Ishikawa (cell line): ENCODE measurements around the gene GSTP1.

ENCODE experiments used
- CREB1 ChIP-seq: IDR thresholded peaks from 2 replicates; pipeline ENCODE4 v1.6.1; 2012; ENCODE audit warnings: low read depth
- EGR1 ChIP-seq: IDR thresholded peaks from 2 replicates; pipeline ENCODE4 v1.6.1; 2012
- EP300 ChIP-seq: IDR thresholded peaks from 2 replicates; pipeline ENCODE4 v1.6.1; 2012; ENCODE audit warnings: borderline replicate concordance
- FOXM1 ChIP-seq: IDR thresholded peaks from 2 replicates; pipeline ENCODE4 v1.6.1; 2012; ENCODE audit warnings: low read depth, borderline replicate concordance
- TAF1 ChIP-seq: IDR thresholded peaks from 2 replicates; pipeline ENCODE4 v1.6.1; 2012; ENCODE audit warnings: low read depth, mild to moderate bottlenecking
- TEAD4 ChIP-seq: IDR thresholded peaks from 2 replicates; pipeline ENCODE4 v1.6.1; 2012
- YY1 ChIP-seq: IDR thresholded peaks from 2 replicates; pipeline ENCODE4 v1.6.1; 2012; ENCODE audit warnings: low read depth
- TF ChIP-seq, protein P1 (sequence below): IDR thresholded peaks from 2 replicates; pipeline ENCODE4 v1.6.1; 2012
- TF ChIP-seq, protein P2 (sequence below): IDR thresholded peaks from 2 replicates; pipeline ENCODE4 v1.6.1; 2012

DNA sequence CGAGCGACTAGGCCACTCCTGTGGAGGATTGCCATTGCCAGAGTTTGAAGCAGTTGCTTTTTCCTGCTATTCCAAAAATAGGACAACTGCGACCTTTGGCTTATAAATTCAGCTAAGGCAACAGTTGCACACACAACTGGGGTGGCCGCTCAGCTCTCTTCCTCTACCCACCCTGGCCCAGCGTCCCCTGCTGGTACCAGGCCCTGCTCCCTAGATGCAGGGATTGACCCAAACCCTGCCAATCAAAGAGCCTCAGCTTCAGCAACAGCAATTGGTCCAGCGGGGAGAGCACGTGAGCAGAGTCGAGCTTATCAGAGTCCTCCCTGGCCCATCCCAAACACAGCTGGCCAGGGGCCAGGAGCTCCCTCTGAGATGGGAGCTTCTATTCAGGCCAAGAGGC is 38.3 kb upstream of the GSTP1 start:
- TF ChIP-seq FOXM1 (no peak), CREB1 (no peak), YY1 (no peak), EP300 (no peak), TEAD4 (no peak), EGR1 (no peak), TAF1 (no peak)
- TF ChIP-seq, protein P1, sequence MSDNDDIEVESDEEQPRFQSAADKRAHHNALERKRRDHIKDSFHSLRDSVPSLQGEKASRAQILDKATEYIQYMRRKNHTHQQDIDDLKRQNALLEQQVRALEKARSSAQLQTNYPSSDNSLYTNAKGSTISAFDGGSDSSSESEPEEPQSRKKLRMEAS, result no peak
- TF ChIP-seq, protein P2, sequence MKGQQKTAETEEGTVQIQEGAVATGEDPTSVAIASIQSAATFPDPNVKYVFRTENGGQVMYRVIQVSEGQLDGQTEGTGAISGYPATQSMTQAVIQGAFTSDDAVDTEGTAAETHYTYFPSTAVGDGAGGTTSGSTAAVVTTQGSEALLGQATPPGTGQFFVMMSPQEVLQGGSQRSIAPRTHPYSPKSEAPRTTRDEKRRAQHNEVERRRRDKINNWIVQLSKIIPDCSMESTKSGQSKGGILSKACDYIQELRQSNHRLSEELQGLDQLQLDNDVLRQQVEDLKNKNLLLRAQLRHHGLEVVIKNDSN, result no peak
